NCI-H146 (cell line): ENCODE measurements around the gene MAP1LC3B2.

ENCODE experiments used
- DNase-seq: peaks from one replicate; lab custom pipeline; 2025; lab: John Stamatoyannopoulos, UW

Gene MAP1LC3B2

DNA sequence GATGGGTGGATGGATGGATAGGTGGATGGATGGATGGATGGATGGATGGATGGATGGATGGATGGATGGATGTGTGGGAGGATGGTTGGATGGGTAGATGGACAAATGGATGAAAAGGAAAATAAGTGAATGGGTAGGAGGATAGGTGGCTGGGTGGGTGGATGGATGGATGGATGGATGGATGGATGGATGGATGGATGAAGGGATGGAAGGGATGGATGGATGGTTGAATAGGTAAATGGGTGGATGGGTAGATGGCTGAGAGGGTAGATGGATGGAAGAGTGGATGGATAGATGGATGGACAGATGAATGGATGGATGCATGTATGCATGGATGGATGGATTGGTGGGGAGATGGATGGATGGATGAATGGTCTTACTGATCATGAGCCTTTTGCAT is 36.5 kb downstream of the MAP1LC3B2 start:
- no peak for DNase-seq

- DNase-seq, result no peak
These were observed 38.7 kb downstream of the MAP1LC3B2 start for GRCh38 chr12:116597886-116598285.

GRCh38 chr12:116598311-116599284 is 39.4 kb downstream of the MAP1LC3B2 start:
- no peak for DNase-seq

DNA sequence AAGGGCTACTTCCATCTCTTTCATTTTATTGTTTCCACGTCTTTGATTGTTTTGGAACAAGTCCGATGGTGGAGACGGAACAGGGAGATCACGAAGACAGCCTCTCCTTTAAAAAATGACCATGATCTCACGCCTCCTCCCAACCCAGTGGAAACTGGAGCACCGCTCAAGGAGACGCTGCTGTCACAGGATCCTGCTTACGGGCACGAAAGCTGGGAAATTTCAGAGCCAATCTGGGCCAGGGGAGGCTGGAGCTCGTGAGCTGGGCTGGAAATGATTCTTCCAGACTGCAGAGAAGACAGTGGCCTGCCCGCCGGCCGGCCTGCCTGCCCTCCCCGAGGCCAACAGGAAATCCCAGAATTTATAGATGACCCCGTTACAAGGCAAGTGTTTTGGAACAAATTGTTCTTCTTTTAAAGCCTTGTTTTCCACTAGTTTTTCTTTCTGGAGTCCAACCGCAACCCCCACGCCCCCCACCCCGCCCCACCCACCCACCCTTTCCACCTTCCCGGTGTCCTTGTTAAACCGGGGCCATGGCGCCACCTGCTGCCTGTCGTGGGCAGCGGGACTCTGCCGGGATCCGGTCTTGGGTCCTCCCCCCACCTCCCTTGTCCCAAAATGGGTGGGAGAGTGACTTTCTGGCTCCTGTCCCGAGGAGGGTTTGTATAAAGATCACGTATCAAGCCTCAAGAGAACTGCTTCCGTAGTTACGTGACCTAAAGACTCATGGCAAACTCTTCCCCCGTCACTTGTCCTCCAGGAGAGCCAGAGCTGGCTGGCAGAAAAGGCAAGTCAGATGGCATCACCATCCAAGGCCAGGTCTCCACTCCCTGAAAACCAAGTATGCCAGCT is 40.3 kb downstream of the MAP1LC3B2 start:
- DNase-seq, result no peak

- no peak for DNase-seq
These were observed 42.1 kb downstream of the MAP1LC3B2 start for GRCh38 chr12:116600959-116601918.

- no peak for DNase-seq
These were observed 43.0 kb downstream of the MAP1LC3B2 start for GRCh38 chr12:116601933-116602810.

DNA sequence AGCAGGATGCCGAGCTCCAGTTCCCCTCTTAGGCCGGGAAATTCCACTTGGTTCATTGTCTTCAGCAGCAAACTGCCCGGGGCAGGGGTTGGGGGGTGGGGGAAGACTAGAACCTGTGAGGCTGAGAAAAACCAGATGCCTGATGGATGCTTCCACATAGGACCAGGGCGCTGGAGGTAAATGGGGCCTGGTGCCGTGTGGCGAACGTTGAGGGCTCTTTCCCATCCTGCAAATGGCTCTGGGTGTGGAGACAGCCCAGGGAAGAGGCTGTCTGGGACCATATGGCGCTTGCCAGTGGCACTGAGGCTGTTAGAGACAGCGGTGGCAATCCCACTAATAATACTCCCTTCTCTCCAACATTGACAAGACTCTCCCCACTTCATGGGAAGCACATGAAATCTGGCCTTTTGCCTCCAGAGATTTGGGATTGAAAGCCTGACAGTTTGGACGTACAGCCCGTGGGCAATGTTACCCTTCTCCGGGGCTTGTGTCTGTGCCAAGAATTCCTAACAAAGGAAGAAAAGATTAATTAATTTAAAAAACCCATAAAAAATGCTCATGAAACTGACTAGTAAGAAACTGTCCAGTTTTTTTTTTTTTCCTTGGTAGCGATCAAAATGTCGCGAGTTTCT is 44.5 kb downstream of the MAP1LC3B2 start:
- DNase-seq, result no peak

- DNase-seq, result no peak
These were observed 45.2 kb downstream of the MAP1LC3B2 start for GRCh38 chr12:116604178-116604895.

GRCh38 chr12:116604951-116605641 is 45.9 kb downstream of the MAP1LC3B2 start:
- DNase-seq, result no peak

DNA sequence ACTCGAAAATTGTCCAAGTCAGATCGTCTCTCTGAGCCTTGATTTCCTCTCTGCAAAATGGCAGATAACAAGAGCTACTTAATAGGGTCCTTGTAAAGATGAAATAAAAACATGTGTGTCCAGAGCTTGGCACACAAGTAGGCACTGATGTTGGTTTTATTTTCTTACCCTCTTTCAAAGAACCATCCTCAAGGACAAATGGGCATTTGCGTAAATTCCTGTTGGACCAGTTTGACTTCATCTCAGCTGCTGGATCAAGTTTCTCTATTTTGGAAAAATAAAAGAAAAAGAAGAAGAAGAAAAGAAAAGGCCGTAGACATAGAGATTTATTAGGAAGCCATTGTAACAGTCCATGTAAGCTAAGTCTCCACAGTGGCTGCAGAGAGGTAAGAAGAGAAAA is 47.2 kb downstream of the MAP1LC3B2 start:
- DNase-seq, result no peak

DNA sequence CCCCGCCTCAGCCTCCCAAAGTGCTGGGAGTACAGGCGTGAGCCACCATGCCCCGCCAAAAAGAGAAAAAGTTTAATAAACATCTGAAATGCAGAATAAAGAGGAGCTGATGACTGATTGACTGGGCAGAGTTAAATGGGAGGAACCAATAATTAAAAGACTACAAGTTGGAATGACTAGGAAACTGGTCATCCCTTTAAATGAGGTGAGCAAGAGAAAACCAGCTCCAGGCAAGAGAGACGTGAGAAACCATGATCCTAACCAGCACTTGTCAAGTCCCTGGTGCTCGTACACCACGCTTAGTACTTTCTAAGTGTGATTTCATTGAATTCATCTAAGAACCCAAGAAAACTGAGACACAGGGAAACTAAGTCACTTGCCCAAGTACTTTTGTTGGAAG is 47.9 kb downstream of the MAP1LC3B2 start:
- no peak for DNase-seq

DNA sequence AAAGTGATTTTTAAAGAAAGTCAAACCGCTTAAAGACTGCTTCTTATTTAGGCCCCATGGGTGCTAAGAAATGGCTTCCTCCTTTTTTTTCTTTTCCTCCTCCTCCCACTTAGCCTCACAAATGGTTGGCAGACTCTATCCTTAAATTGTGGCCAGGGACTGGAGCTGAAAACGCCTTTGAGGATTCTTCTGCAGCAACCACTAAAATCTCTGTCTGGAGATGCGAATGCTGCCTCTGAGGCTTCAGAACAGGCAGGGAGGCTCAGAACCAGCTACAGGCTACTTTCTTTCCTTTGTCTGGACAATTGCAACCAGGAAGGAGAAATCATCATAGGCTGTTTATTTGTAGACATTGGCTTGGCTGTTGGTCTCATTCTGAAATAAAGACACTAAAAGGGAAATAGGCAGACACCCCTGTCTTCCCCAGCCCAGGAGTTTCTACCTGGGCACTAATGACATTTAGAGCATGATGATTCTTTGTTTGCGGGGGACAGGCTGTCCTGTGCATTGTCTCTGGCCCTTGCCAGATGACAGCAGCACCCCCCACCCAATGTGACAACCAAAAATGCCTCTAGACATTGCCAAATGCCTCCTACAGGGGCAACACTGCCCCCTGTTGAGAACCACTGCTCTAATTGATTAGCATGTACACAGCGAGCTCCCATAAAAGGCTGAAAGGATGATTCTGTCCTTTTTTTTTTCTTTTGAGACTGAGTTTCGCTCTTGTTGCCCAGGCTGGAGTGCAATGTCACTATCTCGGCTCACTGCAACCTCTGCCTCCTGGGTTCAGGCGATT is 50.3 kb downstream of the MAP1LC3B2 start:
- no peak for DNase-seq

DNA sequence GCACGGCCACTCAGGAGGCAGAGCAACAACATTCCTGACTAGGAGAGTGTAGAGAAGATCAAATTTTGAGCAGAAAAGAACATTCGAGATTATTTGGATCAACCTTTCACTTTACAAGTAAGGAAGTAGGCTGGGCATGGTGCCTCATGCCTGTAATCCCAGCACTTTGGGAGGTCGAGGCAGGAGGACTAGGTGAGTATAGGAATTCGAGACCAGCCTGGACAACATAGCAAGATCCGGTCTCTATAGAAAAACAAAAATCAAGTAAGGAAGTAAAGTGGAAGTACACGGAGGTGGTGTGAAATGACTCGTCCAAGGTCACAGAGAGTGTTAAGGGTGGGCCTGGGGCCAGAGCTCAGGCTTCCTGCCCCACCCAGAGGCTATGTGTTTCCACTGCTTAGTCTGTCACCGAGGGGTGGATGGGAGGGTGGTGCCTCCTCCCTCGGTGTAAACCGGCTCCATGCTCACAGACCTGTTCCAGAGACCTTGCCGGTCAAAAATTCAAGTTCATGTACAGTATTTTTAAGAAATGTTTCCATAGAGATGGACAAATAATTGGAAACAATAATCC is 51.9 kb downstream of the MAP1LC3B2 start:
- DNase-seq, result no peak

DNA sequence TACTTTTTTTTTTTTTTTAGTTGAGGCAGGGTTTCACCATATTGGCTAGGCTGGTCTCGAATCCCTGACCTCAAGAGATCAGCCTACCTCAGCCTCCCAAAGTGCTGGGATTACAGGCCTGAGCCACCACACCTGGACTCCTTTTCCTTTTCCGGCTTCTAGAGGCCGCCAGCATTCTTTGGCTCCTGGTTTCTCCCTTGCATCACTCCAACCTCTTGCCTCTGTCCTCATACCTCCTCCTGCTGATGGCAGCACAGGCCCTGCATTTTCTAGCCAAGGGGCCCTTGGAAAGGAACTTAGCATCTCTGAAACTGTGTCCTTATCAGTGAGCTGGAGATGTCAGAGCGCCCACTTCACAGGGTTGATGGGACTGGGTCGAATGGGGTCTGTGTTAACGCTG is 53.3 kb downstream of the MAP1LC3B2 start:
- DNase-seq, result no peak

GRCh38 chr12:116613256-116613655 is 54.1 kb downstream of the MAP1LC3B2 start:
- DNase-seq, result no peak

GRCh38 chr12:116614194-116614915 is 55.2 kb downstream of the MAP1LC3B2 start:
- DNase-seq, result no peak
